ENCODE measurements around the gene CHRNA1.

The CHRNA1 gene

DNA sequence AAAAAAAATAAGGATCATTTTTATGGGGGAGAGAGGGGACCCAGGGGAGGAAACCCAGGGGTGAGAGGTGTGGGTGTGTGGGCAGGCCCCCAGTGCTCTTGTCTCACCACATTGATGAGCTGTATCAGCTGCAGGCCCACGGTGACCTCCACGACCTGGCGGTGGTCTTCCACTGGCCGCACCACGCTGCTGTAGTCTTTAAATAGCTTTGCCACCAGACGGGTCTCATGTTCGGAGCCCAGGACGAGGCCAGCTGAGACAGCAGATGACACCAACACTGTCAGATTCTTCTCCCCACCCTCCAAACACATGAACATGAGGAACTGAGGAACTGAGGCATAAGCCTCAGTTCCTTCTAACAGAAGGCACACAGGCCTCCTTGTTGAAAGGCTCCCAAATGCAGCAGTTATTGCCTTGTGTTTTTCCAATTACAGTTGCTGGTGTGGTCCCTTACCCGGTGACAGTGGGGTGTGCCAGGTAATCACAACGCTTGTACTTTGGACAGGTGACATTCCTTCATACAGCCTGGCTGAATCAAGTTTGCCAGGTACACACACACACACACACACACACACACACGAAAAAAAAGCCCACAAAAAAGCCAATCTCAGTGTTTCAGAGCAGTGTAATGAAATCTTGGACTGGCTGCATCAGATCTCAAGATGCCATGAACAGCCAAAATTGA, 4.7 kb downstream of the CHRNA1 start:
- no peak for DNase-seq

DNA sequence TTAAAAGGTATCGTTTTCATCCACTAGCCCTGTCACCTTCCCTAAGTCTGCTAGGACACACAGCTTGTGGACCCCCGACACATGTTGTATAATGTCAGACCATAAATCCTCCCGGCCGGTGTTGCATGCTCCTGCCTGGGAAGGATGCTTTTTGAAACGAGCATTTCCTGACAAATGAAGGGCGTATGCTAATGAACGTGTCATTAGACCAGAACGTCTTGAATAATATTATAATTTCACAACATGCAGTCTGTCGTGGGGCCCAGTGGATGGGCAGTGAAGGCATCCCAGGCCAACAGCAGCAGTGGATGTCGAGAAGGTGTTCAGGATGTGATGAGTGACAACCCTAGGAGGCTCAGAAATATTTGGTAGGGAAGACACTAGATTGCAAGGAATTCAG, 7.5 kb downstream of the CHRNA1 start:
- DNase-seq = no peak

GRCh38 chr2:174753038-174753633, 11.1 kb downstream of the CHRNA1 start:
- DNase-seq = no peak

DNA sequence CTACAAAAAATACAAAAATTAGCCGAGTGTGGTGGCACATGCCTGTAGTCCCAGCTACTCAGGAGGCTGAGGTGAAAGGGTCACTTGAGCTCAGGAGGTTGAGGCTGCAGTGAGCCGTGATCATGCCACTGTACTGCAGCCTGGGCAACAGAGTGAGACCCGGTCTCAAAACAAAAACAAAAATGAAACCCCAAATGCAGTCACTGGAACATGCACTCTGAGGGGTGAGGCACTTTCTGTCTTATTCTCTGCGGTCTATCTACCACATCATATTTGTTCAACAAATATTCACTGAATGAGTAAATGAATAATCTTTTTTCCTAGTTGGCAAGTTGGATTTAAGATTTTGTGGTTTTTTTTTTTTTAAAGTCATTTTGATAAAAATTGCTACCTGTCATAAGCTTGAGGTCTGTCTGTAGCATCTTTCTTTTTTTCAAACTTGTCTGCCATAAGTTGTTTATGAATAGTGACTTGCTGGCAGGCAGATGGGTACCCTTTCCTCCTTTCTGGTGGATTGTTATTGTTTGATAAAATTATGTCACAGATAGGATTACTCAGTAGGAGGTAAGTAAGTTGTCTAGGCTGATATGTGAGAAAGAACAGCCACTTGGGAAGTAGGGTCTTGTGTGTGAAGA, 11.8 kb downstream of the CHRNA1 start:
- no peak for DNase-seq

- no peak for DNase-seq
Measured at GRCh38 chr2:174750923-174751441, 13.3 kb downstream of the CHRNA1 start.

DNA sequence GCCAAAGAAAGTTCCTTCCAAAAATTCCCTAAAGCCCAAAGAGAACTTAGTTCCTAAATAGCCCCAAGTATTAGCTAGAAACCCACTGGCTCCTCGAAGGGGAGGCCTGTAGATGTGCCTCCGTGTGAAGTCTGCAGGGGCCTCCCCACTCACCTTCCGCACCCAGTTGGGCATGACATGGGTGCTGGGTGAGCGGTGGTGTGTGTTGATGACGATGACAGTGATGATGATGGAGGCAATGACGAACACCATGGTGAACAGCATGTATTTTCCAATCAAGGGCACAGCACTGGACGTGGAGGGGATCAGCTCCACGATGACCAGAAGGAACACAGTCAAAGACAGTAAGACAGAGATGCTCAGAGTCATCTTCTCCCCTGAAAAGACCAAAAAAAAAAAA, 14.5 kb downstream of the CHRNA1 start:
- DNase-seq = no peak

GRCh38 chr2:174748948-174749347, 15.3 kb downstream of the CHRNA1 start:
- peak; percentile 52 for DNase-seq

GRCh38 chr2:174745142-174745541, 19.1 kb downstream of the CHRNA1 start:
- DNase-seq = no peak

DNA sequence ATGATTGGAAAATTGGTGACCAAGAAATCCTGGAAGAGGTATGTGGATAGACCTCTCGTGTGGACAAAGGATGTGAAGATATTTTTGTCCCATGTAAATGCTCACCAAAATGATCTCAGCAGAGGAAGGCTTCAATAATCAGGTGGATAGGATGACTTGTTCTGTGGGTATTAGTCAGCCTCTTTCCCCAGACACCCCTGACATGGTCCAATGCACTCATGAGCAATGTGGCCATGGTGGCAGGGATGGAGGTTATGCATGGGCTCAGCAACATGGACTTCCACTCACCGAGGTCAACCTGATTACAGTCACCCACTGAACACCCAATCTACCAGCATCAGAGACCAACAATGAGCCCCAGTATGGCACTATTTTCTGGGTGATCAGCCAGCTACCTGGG, 20.2 kb downstream of the CHRNA1 start:
- DNase-seq = no peak

DNA sequence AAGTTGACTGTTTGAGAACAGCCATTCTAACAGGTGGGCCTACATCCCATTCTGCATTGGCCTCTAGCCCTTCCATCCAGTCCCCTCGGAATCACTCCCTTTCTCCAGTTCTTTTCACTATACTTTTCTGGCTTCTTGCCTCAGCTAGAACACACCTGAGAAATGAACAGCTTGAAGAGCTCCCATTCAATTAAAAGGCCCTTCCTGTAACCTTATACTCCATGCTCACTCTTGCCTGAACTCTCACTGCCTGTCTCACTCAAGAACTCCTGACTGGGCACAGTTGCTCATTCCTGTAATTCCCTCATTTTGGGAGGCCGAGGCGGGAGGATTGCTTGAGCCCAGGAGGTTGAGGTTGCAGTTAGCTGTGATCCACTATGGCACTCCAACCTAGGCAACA, 23.6 kb downstream of the CHRNA1 start:
- DNase-seq = no peak

DNA sequence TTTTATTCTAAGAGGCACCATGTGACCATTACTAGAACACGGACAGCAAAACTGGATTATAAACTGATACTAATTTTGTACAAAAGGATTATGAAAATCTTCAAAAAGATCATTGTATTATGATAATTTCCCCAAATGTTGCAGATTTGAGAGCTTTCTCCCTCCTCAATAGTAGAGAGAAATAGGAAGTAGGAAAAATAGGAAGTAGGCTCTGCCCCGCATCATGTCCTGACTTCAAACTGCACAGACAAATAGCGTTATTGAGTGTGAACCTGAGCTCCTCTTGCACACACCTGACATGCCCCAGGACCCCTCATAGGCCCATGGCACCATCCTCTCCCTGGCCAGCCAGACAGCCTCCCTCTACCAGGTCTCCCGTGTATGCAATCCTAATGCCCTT, 25.4 kb downstream of the CHRNA1 start:
- no peak for DNase-seq

GRCh38 chr2:174731546-174731945, 32.7 kb downstream of the CHRNA1 start:
- DNase-seq = no peak

GRCh38 chr2:174730698-174731018, 33.6 kb downstream of the CHRNA1 start:
- DNase-seq = no peak

DNA sequence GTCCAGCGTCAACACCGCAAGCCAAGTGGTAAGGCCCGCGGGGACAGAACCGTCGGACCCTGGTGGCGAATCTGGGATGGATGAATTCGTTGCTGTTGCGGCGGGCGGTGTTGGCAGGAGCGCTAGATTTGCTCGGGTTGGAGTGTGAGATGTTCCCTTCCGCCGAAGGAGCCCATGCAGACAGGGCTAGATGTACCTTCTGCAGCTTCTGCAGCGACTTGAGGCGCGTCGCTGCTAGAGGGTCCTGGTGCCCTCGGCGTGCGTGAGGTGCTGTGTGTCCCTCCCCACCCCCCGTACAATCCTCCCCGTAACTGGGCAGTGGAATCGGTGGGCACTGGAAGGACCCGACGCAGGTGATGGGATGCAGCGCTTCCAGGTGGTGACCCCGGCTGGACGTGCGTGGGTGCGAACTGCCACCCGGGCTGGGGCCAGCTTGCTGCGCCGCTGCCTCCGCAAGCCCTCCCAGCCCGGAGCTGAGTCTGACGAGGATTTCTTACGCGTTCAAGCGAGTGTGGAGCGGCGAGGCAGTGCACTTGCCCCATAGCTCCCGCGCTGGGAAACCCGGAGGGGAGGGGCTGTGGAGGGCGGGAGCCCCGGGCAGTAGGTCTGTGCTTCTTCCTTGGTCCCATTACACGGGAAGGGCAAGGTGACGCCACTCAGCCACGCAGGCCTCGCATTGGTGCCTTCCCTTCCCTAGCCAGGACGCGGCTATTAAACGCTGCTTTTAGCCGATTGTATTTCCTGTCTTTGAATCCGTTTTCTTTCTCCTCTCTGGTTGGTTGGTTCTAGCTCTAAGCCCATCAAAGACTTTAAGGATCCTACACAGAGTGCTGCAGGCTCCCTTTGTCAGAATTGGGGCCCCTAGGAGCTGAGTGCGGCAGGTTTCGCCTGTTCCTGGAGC, 34.2 kb downstream of the CHRNA1 start:
- DNase-seq = peak; percentile 4

- no peak for DNase-seq
Measured at GRCh38 chr2:174728096-174728495, 36.2 kb downstream of the CHRNA1 start.

DNA sequence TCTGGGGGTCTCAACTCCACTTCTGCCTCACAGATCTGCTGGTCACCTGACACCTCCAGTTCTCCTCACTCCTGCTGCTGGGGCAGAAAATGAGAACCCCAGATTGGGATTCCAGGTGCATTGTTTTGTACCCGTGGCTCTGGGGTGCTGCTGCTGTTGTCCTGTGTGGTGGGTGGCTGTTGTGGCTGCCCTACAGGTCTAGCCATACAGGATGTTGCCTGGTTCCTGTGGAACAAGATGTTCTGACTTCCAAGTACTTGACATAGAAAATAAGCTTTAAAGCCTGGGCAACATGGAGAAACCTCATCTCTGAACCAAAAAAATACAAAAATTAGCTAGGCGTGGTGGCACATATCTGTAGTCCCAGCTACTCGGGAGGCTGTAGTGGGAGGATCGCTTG, 38.1 kb downstream of the CHRNA1 start:
- DNase-seq = no peak

DNA sequence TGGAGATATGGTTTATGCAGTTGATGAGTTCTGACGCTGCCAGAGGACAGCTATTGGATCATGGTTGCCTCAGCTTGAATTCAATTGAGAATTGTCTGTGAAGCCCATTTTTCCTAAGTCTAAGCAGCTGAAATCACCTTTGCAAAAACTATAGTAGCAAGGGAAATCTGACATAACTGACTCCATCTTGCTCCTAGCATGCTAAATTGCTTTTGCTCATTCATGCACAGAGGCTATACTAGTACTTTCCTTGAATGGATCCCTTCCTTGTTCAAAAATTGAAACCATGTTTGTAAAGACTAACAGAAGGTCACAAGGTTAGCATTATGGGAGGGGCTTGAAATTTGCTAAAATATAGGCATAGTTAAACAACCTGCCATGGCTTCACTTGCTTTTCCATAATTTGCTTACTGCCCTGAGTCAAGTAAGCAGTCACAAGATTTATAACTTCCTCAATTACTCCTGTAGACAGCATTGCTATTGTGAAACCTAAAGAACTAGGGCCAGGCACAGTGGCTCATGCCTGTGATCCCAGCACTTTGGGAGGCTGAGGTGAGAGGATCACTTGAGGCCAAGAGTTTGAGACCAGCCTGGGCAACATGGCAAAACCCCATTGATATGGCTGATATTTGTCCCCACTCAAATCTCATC, 41.2 kb downstream of the CHRNA1 start:
- no peak for DNase-seq

DNA sequence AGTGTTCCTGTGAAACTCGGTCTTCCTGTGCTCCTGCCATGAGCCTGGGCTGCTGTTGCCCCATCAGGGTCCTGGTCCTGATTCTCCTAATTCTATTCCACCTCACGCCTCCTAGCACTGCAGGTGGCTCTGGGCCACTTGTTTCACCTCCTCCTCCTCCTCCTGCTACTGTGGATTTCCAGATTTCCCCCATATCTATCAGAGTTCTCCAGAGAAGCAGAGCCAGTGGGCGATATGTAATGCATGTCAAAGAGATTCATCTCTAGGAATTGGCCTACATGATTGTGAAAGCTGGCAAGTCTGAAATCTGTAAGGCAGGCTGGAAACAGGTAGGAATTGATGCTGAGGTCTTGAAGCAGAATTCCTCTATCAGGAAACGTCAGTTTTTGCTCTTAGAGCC, 45.3 kb downstream of the CHRNA1 start:
- no peak for DNase-seq

- no peak for DNase-seq
Measured at GRCh38 chr2:174718591-174718990, 45.7 kb downstream of the CHRNA1 start.

- DNase-seq = no peak
Measured at GRCh38 chr2:174717916-174718315, 46.4 kb downstream of the CHRNA1 start.

- DNase-seq = peak; percentile 58
Measured at GRCh38 chr2:174717273-174717672, 47.0 kb downstream of the CHRNA1 start.

DNA sequence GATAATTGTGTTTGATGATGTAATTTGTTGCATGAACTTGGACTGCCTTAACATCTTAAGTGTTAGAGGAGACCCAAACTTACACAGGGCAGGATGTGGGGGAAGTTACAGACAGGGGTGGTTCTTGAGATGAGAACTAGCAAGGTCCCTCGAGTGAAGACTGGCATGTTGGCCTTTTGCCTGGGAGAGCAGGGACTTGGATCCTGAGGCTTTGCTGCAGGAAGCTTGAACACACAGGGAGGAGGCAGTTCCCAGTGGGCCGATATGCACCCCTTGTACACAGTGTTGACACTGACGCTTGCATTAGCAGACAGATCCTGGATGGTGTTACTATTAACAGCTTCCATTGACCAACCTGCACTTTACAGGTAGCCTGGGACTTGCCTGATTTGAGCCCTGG, 47.5 kb downstream of the CHRNA1 start:
- DNase-seq = peak; percentile 4

- no peak for DNase-seq
Measured at GRCh38 chr2:174713686-174714085, 50.6 kb downstream of the CHRNA1 start.

Data from fibroblast of skin of right quadriceps (primary cell).